Epithelial cell of prostate (primary cell): ENCODE results near the gene DOK5.

Source experiments
- DNase-seq: peaks from one replicate; pipeline ENCODE4 v3.0.0-alpha.2; 2011; ENCODE audit warnings: low read depth, low spot score
- H3K27ac ChIP-seq: fragments of 450-650 bp; 2 replicates; pipeline ENCODE4 v1.5.1; 2017; ENCODE audit warnings: mild to moderate bottlenecking

The DOK5 gene

GRCh38 chr20:54633374-54634355, 158.3 kb downstream of the DOK5 start:
- no peak overlapping the region for H3K27ac ChIP-seq
- DNase-seq, result no peak

DNA sequence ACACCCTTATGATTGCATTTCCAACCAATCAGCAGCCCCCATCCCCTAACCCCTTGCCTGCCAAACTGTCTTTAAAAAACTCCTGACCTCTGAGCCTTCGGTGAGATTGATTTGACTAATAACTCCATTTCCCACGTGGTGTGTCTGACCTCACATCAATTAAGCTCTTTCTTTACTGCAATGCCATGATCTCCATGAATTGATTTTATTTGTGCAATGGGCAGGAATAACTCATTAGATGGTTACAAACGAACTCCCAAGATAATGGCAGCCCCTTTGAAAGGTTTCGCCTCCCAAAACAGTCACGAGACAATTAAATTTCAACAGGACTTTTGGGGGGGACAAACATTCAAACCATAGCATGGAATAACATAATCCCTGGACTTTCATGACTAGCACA, 161.2 kb downstream of the DOK5 start:
- H3K27ac ChIP-seq, result no peak overlapping the region
- no peak for DNase-seq

GRCh38 chr20:54639941-54640340, 164.5 kb downstream of the DOK5 start:
- no peak overlapping the region for H3K27ac ChIP-seq
- DNase-seq, result no peak

DNA sequence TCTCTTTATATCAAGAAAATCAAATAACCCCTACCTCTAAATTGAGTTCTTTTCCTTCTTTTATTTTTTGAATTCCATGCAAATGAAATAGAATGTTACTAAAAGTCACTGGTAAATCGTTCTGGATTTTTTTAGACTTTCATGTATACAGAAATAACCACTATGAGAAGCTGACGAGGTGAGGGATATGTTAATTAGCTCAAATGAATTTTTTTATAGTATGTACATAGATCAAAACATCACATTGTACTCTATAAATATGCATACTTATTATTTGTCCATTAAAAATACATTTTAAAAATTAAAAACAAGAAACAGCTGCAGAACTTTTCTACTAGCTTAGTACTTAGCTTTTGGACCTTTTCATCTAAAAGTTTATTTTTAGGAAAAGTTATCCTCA, 165.4 kb downstream of the DOK5 start:
- H3K27ac ChIP-seq, result no peak overlapping the region
- no peak for DNase-seq

- no peak for DNase-seq
Measured at GRCh38 chr20:54642864-54643667, 167.7 kb downstream of the DOK5 start.

DNA sequence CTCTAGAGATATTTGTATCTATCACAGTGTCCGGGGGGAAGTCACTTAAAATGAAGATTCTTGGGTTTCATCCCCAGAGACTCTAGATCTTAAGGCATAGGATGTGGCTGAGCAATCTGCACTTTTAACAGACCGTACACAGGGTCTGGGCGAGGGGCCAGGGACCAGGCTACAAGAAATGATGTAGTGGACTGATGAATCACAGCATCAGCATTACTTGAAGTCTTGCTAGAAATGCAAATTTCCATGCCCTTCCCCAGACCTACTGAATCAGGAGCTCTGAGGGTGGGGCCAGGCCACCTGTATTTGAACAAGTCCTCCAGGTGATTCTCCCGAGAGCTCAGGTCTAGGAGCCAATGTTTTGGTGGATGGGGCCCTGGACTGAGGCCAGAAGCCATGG, 168.4 kb downstream of the DOK5 start:
- no peak overlapping the region for H3K27ac ChIP-seq
- peak; percentile 50 for DNase-seq

More at GRCh38 chr20:54642864-54643667, 167.7 kb downstream of the DOK5 start:
- no peak overlapping the region for H3K27ac ChIP-seq

DNA sequence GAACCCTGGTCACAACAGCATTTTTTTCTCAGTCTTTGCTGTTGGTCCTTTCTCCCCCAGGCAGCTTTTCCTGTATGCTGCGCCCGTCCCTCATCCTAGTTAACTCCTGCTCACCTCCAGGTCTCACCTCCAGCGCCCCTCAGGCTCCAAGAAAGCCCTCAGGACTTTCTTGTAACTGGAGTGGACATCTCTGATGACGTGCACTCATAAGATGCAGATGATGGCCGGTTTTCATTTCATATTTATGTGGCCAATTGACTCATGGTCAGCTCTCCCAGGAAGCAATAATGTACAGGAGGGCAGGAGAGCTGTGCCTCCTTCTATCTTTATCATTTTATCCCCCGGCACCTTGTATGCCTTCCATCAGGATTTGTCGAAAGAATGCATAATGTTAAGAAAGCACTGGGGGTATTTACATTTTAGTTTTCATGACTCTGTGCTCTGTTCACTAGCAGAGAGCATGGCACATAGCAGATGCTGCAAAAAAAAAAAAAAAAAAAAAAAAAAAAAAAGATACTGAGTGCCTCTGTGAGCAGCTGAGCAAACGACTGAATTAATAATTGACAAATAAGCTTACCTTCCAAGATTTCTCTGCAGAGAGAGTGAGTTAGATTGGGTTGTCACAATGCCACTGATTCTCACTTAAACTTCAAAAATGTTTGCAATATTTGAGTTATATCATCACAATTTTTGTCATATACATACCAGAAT, 170.2 kb downstream of the DOK5 start:
- no peak overlapping the region for H3K27ac ChIP-seq
- no peak for DNase-seq

- H3K27ac ChIP-seq, result no peak overlapping the region
- DNase-seq, result no peak
Measured at GRCh38 chr20:54646156-54646517, 170.7 kb downstream of the DOK5 start.

DNA sequence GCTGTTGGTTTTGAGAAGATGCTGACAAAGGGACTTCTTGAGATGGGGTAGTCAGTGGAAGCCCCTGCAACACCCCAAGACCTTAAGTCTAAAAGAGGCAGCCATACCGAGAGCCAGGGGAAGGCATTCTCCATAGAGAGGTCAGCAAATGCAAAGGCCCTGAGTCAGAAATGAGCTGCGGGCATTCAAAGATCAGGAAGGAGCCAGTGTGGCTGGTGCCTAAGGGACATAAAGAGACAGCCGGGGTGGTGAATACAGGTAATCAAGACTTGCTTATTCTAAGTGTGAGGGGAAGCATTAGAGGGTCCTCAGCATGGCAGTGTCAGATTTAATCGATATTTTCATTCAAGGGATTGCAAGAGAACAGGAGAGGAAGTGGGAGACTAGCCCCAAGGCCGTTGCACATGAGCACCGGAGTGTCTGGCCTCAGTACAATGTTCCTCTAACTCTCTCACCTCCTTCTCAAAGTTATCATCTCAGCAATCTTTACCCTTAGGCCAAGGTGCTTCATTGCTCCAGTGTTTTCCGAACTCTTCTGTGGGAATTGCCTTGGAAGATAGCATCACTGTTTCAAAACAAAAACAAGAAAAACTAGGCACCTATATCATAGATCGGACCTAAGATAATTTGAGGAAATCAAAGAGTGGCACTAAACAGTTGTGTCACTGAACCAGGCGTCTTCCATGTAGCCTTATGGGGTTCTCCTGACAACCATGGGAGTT, 173.2 kb downstream of the DOK5 start:
- DNase-seq, result no peak

DNA sequence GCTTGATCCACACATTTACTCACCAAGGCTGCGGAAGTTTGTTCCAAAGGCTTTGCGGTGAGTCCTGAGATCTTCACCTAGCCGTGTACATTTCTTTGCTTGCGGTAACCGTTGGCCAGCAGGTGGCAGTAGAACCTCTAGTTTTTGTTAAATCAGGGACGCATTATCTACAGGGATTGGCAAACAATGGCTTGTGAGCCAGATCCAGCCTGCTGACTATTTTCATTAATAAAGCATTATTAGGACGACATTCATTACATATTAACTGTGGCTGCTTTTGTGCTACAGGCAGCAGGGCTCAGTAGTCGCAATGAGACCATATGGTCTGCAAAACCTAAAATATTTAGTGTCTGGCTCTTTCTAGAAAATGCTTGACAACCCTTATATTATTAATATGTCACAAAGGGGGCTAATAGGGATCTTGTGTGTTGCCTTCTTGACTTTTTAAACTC, 174.1 kb downstream of the DOK5 start:
- peak; percentile 46 for DNase-seq
- no peak overlapping the region for H3K27ac ChIP-seq

More for the DNA sequence above, 173.2 kb downstream of the DOK5 start:
- H3K27ac ChIP-seq, result no peak overlapping the region

- no peak overlapping the region for H3K27ac ChIP-seq
- no peak for DNase-seq
Measured at GRCh38 chr20:54650052-54650719, 174.8 kb downstream of the DOK5 start.

- no peak for DNase-seq
- no peak overlapping the region for H3K27ac ChIP-seq
Measured at GRCh38 chr20:54651252-54651651, 175.9 kb downstream of the DOK5 start.

GRCh38 chr20:54654450-54654849, 179.1 kb downstream of the DOK5 start:
- DNase-seq, result no peak
- no peak overlapping the region for H3K27ac ChIP-seq

DNA sequence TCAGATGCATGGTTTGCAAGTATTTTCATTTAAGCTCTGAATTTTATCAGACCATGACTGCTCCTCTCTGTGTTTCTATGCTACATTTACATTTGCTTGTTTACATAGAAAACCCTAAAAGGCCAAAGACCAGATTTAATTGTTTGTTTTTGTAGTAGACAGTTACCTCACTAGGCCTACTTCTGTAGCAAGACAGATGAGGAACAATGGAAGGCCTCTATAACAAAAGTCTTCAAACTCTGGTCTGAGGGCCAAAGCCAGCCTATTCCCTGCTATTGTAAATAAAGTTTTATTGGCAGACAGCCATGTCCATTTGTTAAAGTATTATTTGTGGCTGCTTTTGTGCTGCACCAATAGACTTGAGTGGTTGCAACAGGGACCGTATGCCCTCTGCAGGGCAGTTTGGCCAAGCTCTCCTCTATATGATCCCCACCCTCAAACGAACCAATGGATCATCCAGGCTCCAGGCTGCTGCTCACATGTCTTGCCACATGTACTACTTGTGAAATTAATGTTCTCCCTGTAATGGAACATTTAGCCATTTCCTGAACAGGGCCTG, 182.0 kb downstream of the DOK5 start:
- H3K27ac ChIP-seq, result no peak overlapping the region
- no peak for DNase-seq

GRCh38 chr20:54658525-54658924, 183.1 kb downstream of the DOK5 start:
- no peak for DNase-seq
- H3K27ac ChIP-seq, result no peak overlapping the region

GRCh38 chr20:54661265-54661664, 185.9 kb downstream of the DOK5 start:
- no peak for DNase-seq
- no peak overlapping the region for H3K27ac ChIP-seq

GRCh38 chr20:54661880-54662465, 186.6 kb downstream of the DOK5 start:
- no peak for DNase-seq
- no peak overlapping the region for H3K27ac ChIP-seq

GRCh38 chr20:54665812-54666211, 190.4 kb downstream of the DOK5 start:
- no peak for DNase-seq

More at GRCh38 chr20:54665812-54666211, 190.4 kb downstream of the DOK5 start:
- H3K27ac ChIP-seq, result no peak overlapping the region
